ENCODE data around the gene CNKSR1.

The CNKSR1 gene

GRCh38 chr1:26233903-26234643, 56.8 kb downstream of the CNKSR1 start, which contains the start of gene CEP85:
CEP85 (plus strand) TSS chr1:26234200; CDS start chr1:26239784, 5,584 bp downstream.
- DNase-seq = peak; percentile 98

GRCh38 chr1:26234644-26235370, 57.5 kb downstream of the CNKSR1 start:
- peak; percentile 67 for DNase-seq

DNA sequence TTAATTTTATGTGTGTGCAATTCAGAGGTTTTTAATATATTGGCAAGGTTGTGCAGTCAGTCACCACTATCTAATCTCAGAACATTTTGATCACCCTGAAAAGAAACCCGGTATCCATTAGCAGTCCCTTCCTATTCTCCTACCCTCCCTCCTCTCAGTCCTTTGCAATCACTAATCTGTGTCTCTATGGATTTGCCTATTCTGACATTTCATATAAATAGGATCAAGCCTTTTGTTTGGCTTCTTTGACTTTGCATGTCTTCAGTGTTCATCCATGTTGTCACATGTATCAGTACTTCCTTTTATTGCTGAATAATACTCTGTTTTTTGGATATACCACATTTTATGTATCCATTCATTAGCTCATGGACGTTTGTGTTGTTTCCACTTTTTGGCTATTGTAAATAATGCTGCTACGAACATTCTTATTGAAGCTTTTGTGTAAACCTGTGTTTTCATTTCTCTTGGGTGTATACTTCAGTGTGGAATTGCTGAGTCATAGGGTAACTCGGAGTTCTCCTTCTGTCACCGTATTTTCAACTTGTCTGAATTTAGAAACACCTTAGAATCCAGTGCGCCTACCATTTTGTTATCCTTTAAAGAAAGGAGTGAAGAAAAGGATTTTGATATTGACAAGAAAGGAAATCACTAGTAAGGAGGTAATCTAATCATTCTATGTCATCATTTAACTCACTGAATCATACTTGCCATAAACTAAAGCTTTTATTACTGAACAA, 60.1 kb downstream of the CNKSR1 start:
- peak; percentile 74 for DNase-seq

Data from OCI-M1 (cell line).